BLaER1 (cell line): ENCODE results near the gene RRP12.

ENCODE experiments used
- H3K27ac ChIP-seq: shearing (Covaris generic); formaldehyde crosslinking; 2 replicates; pipeline ENCODE4 v1.8.1; 2022
- H3K27me3 ChIP-seq: shearing (Covaris generic); formaldehyde crosslinking; 2 replicates; pipeline ENCODE4 v1.8.1; 2022
- H3K36me3 ChIP-seq: shearing (Covaris generic); formaldehyde crosslinking; 2 replicates; pipeline ENCODE4 v1.8.1; 2022
- H3K4me1 ChIP-seq: shearing (Covaris generic); formaldehyde crosslinking; 2 replicates; pipeline ENCODE4 v1.8.1; 2022
- H3K4me2 ChIP-seq: shearing (Covaris generic); formaldehyde crosslinking; 2 replicates; pipeline ENCODE4 v1.8.1; 2022
- H3K4me3 ChIP-seq: shearing (Covaris generic); formaldehyde crosslinking; 2 replicates; pipeline ENCODE4 v1.8.1; 2022
- H3K9ac ChIP-seq: shearing (Covaris generic); formaldehyde crosslinking; 2 replicates; pipeline ENCODE4 v1.8.1; 2022
- H3K9me3 ChIP-seq: shearing (Covaris generic); formaldehyde crosslinking; 2 replicates; pipeline ENCODE4 v1.8.1; 2022
- H4K20me1 ChIP-seq: shearing (Covaris generic); formaldehyde crosslinking; 2 replicates; pipeline ENCODE4 v1.8.1; 2022
- Cebpa-rat ChIP-seq: shearing (Covaris generic); IDR thresholded peaks from 2 replicates; pipeline ENCODE4 v1.8.1; 2022

RRP12 gene

GRCh38 chr10:97371696-97372095 is 29.4 kb downstream of the RRP12 start:
- H3K9me3 ChIP-seq: no peaks in the 10 kb centered on the region
- no peaks in the 10 kb centered on the region for H3K27me3 ChIP-seq
- peak overlapping the region; percentile 71 for H3K27ac ChIP-seq
- TF ChIP-seq Cebpa-rat: no peak
- H3K4me1 ChIP-seq: peaks cover 35% of the 10 kb centered on the region
- H3K9ac ChIP-seq: peak overlapping the region; percentile 36; the same call in 1 of the 2 replicates
- H3K36me3 ChIP-seq: peaks cover 94% of the 10 kb centered on the region
- H4K20me1 ChIP-seq: no peaks in the 10 kb centered on the region
- H3K4me2 ChIP-seq: peak overlapping the region; percentile 44
- H3K4me3 ChIP-seq: no peak overlapping the region

DNA sequence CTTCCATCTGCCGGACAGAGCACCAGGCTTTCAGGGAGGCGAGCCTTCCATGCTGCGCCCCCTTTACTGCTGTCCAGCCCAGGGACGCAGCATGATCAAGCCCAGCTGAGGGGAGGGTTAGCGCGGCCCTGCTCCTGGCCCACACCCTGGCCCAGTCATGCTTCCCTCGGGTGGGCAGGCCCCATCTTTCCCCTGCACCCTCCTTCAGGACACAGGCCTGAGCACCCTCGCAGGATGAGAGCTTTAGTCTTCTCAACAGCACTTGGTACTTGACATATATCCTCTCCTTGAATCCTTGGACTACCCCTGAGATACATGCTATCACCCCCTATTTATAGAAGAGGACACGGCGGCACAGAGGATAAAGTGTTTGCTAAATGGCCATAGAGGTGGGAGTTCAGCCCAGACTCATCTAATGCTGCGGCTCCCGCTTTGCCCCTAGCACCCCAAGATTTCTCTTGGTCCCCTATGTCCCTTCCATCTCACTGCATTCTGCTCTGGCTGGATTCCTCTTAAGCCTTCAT is 34.0 kb downstream of the RRP12 start:
- no peak for TF ChIP-seq Cebpa-rat
- H3K4me2 ChIP-seq: peak overlapping the region; percentile 87
- H3K27ac ChIP-seq: peak overlapping the region; percentile 96
- H3K4me3 ChIP-seq: no peak overlapping the region
- H3K9ac ChIP-seq: peak overlapping the region; percentile 74; the same call in 1 of the 2 replicates
- H3K27me3 ChIP-seq: no peaks in the 10 kb centered on the region
- H3K9me3 ChIP-seq: no peaks in the 10 kb centered on the region
- H4K20me1 ChIP-seq: no peaks in the 10 kb centered on the region
- H3K36me3 ChIP-seq: peaks cover 93% of the 10 kb centered on the region
- H3K4me1 ChIP-seq: peaks cover 56% of the 10 kb centered on the region

GRCh38 chr10:97366572-97366971 is 34.6 kb downstream of the RRP12 start:
- no peaks in the 10 kb centered on the region for H3K9me3 ChIP-seq
- no peaks in the 10 kb centered on the region for H3K27me3 ChIP-seq
- H3K27ac ChIP-seq: peak overlapping the region; percentile 96
- no peaks in the 10 kb centered on the region for H4K20me1 ChIP-seq
- peak overlapping the region; percentile 47; the same call in 1 of the 2 replicates for H3K4me3 ChIP-seq
- H3K36me3 ChIP-seq: peaks cover 92% of the 10 kb centered on the region
- peak overlapping the region; percentile 87 for H3K4me2 ChIP-seq
- H3K4me1 ChIP-seq: peaks cover 53% of the 10 kb centered on the region
- H3K9ac ChIP-seq: peak overlapping the region; percentile 74
- TF ChIP-seq Cebpa-rat: no peak

DNA sequence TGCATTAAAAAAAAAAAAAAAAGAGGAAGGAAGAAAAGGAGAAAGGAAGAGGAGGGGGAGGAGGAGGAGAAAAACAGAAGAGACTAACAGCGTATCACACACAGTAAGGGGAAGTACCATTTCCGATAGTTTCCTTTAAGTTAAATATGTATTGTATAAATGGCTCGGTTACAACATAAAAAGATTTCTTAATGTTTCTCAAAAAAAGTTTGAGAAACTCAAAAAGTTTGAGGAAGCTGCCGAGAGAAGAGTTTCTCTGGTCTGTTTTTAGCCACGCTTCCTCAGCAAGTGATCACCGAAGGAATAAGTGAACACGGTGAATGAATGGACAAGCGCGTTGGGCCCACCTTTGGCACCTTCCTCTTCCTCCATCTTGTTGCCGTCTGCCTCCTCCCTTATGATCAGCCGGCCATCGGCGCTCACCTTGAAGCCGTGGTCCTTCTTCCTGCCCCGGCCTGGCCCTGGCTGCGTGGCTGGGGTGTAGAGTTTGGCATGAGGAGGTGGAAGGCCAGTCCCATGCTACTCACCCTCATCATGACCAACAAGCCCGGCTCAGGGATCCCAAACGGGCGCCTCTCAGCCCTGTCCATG is 35.3 kb downstream of the RRP12 start:
- H3K9ac ChIP-seq: peak overlapping the region; percentile 74
- H3K4me3 ChIP-seq: peak overlapping the region; percentile 47
- TF ChIP-seq Cebpa-rat: no peak
- no peaks in the 10 kb centered on the region for H3K27me3 ChIP-seq
- H3K27ac ChIP-seq: peak overlapping the region; percentile 96
- H3K4me1 ChIP-seq: peaks cover 46% of the 10 kb centered on the region
- no peaks in the 10 kb centered on the region for H4K20me1 ChIP-seq
- no peaks in the 10 kb centered on the region for H3K9me3 ChIP-seq
- H3K4me2 ChIP-seq: peak overlapping the region; percentile 87
- peaks cover 92% of the 10 kb centered on the region for H3K36me3 ChIP-seq

DNA sequence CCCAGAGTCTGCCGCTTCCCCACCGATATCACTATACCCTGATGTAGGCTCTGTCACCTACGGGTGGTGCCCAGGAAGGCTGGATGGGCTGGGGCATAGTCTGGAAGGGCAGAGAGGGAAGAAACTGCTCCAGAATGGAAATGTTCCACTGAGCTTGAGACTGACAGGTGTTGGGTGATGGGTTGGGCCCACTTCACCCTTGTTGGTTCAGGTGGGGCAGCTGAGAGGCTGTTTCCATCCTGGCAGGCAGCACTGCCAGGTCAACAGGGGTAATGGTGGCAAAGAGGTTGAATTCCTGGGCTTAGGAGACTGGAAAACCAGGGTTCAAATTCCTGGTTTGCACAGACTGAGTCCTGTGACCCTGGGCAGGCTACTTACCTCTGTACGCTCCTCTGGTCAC is 38.1 kb downstream of the RRP12 start:
- no peak overlapping the region for H3K4me3 ChIP-seq

GRCh38 chr10:97362310-97363033 is 38.7 kb downstream of the RRP12 start:
- no peaks in the 10 kb centered on the region for H4K20me1 ChIP-seq
- peaks cover 39% of the 10 kb centered on the region for H3K4me1 ChIP-seq
- no peak overlapping the region for H3K4me2 ChIP-seq
- H3K4me3 ChIP-seq: no peak overlapping the region
- no peaks in the 10 kb centered on the region for H3K27me3 ChIP-seq
- no peak overlapping the region for H3K9ac ChIP-seq
- H3K9me3 ChIP-seq: no peaks in the 10 kb centered on the region
- peaks cover 89% of the 10 kb centered on the region for H3K36me3 ChIP-seq
- peak overlapping the region; percentile 33 for H3K27ac ChIP-seq
- TF ChIP-seq Cebpa-rat: no peak

More for the DNA sequence above, 38.1 kb downstream of the RRP12 start:
- H3K27me3 ChIP-seq: no peaks in the 10 kb centered on the region
- H3K9me3 ChIP-seq: no peaks in the 10 kb centered on the region
- no peak overlapping the region for H3K4me2 ChIP-seq
- no peaks in the 10 kb centered on the region for H4K20me1 ChIP-seq
- TF ChIP-seq Cebpa-rat: no peak
- H3K9ac ChIP-seq: no peak overlapping the region
- peak overlapping the region; percentile 33; the same call in 1 of the 2 replicates for H3K27ac ChIP-seq
- peaks cover 45% of the 10 kb centered on the region for H3K4me1 ChIP-seq
- peaks cover 92% of the 10 kb centered on the region for H3K36me3 ChIP-seq

DNA sequence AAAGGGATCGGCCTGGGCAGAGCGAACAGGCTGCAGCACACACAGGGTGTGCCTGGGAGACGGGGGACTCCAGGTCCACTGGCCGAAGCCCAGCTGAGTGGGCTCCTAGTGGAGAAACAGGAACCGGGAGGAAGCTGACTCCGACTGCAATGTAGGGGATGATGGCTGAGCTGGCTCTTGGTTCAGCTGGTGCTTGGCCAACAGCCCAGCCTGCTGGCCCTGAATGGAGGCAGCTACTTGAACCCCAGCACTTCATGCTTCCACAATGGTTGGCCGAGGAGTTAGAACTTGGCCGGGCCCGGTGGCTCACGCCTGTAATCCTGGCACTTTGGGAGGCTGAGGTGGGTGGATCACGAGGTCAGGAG is 39.6 kb downstream of the RRP12 start:
- no peak for TF ChIP-seq Cebpa-rat
- Histone ChIP-seq H3K4me1 (peaks cover 39% of the 10 kb centered on the region), H4K20me1 (no peaks in the 10 kb centered on the region), H3K27me3 (no peaks in the 10 kb centered on the region), H3K36me3 (peaks cover 80% of the 10 kb centered on the region), H3K9ac (no peak overlapping the region), H3K27ac (peak overlapping the region; percentile 22; the same call in 1 of the 2 replicates), H3K4me2 (no peak overlapping the region), H3K4me3 (no peak overlapping the region), H3K9me3 (no peaks in the 10 kb centered on the region)

DNA sequence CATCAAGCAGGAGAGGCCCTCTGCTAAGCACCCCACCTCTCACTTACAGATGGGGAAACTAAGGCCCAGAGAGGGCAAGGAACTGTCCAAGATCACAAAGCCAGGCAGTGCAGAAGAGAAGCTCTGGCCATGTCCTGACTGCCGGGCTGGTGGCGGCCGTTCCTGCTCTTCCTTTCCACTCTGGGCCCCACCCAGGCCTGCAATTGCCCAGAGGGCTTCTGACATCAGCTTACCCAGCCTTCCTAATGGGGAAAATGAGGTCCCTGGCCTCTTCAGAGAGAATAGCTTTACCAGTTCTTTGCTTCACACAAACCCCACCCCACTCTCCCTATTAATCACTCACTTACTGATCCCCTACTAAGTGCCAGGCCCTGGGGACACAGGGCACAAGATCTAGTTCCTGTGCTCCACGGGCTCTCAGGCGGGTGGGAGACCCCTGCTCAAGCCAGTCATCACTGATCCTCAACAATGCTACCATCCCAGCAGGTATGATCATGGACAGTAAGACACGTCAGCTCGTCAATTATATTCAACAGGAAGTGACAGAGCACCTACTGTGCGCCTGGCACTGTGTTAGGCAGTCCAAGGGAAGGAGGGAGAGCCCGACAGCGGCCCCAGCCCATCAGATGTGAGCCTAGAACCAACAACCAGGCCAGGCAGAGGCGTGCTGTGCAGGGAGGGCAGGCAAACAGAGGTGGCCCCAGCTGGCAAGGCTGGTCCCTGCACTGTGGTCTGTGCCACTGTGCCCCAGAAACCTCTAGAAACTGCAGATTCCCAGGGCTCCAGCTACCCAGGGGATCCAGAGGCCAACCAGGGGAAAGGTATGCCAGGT is 40.2 kb downstream of the RRP12 start:
- Histone ChIP-seq H4K20me1 (no peaks in the 10 kb centered on the region), H3K36me3 (peaks cover 74% of the 10 kb centered on the region), H3K9ac (no peak overlapping the region), H3K9me3 (no peaks in the 10 kb centered on the region), H3K4me1 (peaks cover 39% of the 10 kb centered on the region), H3K4me2 (no peak overlapping the region), H3K27me3 (no peaks in the 10 kb centered on the region), H3K27ac (peak overlapping the region; percentile 22; the same call in 1 of the 2 replicates), H3K4me3 (no peak overlapping the region)
- TF ChIP-seq Cebpa-rat: no peak

- H3K9ac ChIP-seq: no peak overlapping the region
- H3K4me1 ChIP-seq: peaks cover 36% of the 10 kb centered on the region
- no peak for TF ChIP-seq Cebpa-rat
- no peaks in the 10 kb centered on the region for H3K27me3 ChIP-seq
- H3K36me3 ChIP-seq: peaks cover 60% of the 10 kb centered on the region
- H3K27ac ChIP-seq: peak overlapping the region; percentile 26; the same call in 1 of the 2 replicates
- H3K4me3 ChIP-seq: no peak overlapping the region
- no peak overlapping the region for H3K4me2 ChIP-seq
- H4K20me1 ChIP-seq: no peaks in the 10 kb centered on the region
- H3K9me3 ChIP-seq: no peaks in the 10 kb centered on the region
Measured at GRCh38 chr10:97358781-97359180, 42.4 kb downstream of the RRP12 start.
